IMR-90 (cell line): ENCODE data around the gene SCYGR3. TPM values are rescaled to one million over a fixed set of nuclear protein-coding genes. Genes with fewer than 3 reads are reported as not detected.

Experiments used
- ATAC-seq: fragments of 200-7000 bp; cut with Tn5 transposase; 2 replicates; pipeline ENCODE4 v1.9.1; 2020; ENCODE audit warnings: low read depth, mild to moderate bottlenecking, moderate library complexity
- BruUV-seq: library from RNA; stranded (reverse); fragments of 400-500 nt; replicated peaks from 2 replicates; lab custom pipeline; 2021; lab: Mats Ljungman, UMichigan
- CTCF ChIA-PET: fragments of 300-600 bp; formaldehyde crosslinking; extraction: SDS; loops from one replicate; lab custom pipeline; 2021; ENCODE audit warnings: antibody characterized with exemption; lab: Yijun Ruan, JAX
- POLR2A ChIA-PET: fragments of 300-600 bp; sonication (Branson Sonifier 250); formaldehyde crosslinking; loops from one replicate; lab custom pipeline; 2022; ENCODE audit warnings: antibody characterized with exemption; ENCODE audit not compliant: unreplicated experiment; lab: Charles Lee
- DNase-seq: peaks from one replicate; pipeline ENCODE4 v3.0.0; 2013
- H2AFZ ChIP-seq: replicated peaks from 2 replicates; pipeline ENCODE3; 2013; ENCODE audit warnings: low read length, mild to moderate bottlenecking; ENCODE audit not compliant: poor library complexity
- H2AK5ac ChIP-seq: 2 replicates; pipeline ENCODE4 v1.6.1; 2013; ENCODE audit warnings: low read depth, low read length, inconsistent platforms
- H2AK9ac ChIP-seq: replicated peaks from 2 replicates; pipeline ENCODE3; 2013; ENCODE audit warnings: mild to moderate bottlenecking, low read depth, low read length, moderate library complexity; ENCODE audit not compliant: poor library complexity
- H2BK120ac ChIP-seq: 2 replicates; pipeline ENCODE4 v1.6.1; 2013; ENCODE audit warnings: low read depth, low read length, inconsistent platforms
- H2BK15ac ChIP-seq: 3 replicates; pipeline ENCODE4 v1.6.1; 2013; ENCODE audit warnings: low read depth, low read length, inconsistent platforms
- H2BK20ac ChIP-seq: 2 replicates; pipeline ENCODE4 v1.6.1; 2013; ENCODE audit warnings: low read depth, mild to moderate bottlenecking, inconsistent platforms, low read length, moderate library complexity
- H2BK5ac ChIP-seq: 2 replicates; pipeline ENCODE4 v1.6.1; 2013; ENCODE audit warnings: mild to moderate bottlenecking, low read depth, low read length, inconsistent platforms; ENCODE audit not compliant: poor library complexity, severe bottlenecking
- H3K14ac ChIP-seq: replicated peaks from 2 replicates; pipeline ENCODE4 v1.6.1; 2013; ENCODE audit warnings: low read depth, low read length, inconsistent platforms
- H3K18ac ChIP-seq: 2 replicates; pipeline ENCODE4 v1.6.1; 2013; ENCODE audit warnings: low read depth, low read length, control low read depth
- H3K23ac ChIP-seq: 2 replicates; pipeline ENCODE4 v1.6.1; 2013; ENCODE audit warnings: low read depth, low read length, inconsistent platforms
- H3K27ac ChIP-seq: 2 replicates; pipeline ENCODE4 v1.5.1; 2013; ENCODE audit warnings: mild to moderate bottlenecking, control low read depth, low read length; ENCODE audit not compliant: insufficient read depth
- H3K27me3 ChIP-seq: 2 replicates; pipeline ENCODE4 v1.6.1; 2013; ENCODE audit warnings: low read length; ENCODE audit not compliant: control insufficient read depth, insufficient read depth
- H3K36me3 ChIP-seq: 2 replicates; pipeline ENCODE4 v1.6.1; 2013; ENCODE audit warnings: low read length, mixed read lengths; ENCODE audit not compliant: control insufficient read depth, insufficient read depth
- H3K4ac ChIP-seq: 2 replicates; pipeline ENCODE4 v1.6.1; 2013; ENCODE audit warnings: low read depth, low read length, inconsistent platforms
- H3K4me1 ChIP-seq: 2 replicates; pipeline ENCODE4 v1.6.1; 2013; ENCODE audit warnings: low read length, mixed read lengths; ENCODE audit not compliant: control insufficient read depth, insufficient read depth
- H3K4me2 ChIP-seq: 2 replicates; pipeline ENCODE4 v1.6.1; 2013; ENCODE audit warnings: low read depth, mild to moderate bottlenecking, control low read depth, low read length, moderate library complexity
- H3K4me3 ChIP-seq: 2 replicates; pipeline ENCODE4 v1.5.1; 2013; ENCODE audit warnings: low read depth, mild to moderate bottlenecking, control low read depth, low read length, moderate library complexity; ENCODE audit not compliant: insufficient read depth
- H3K56ac ChIP-seq: 2 replicates; pipeline ENCODE4 v1.6.1; 2013; ENCODE audit warnings: low read length, inconsistent platforms; ENCODE audit not compliant: insufficient read depth; ENCODE audit errors: extremely low read depth
- H3K79me1 ChIP-seq, 2 experiments: 2 replicates each; pipeline ENCODE4 v1.6.1; 2013; ENCODE audit warnings: low read length in 2 of 2, inconsistent platforms in 1 of 2, low read depth in 1 of 2
- H3K9ac ChIP-seq: 2 replicates; pipeline ENCODE4 v1.6.1; 2013; ENCODE audit warnings: low read depth, low read length, control low read depth
- H3K9me1 ChIP-seq: 2 replicates; pipeline ENCODE4 v1.6.1; 2013; ENCODE audit warnings: low read length, inconsistent platforms; ENCODE audit not compliant: insufficient read depth
- H3K9me3 ChIP-seq: 2 replicates; pipeline ENCODE4 v1.6.1; 2013; ENCODE audit warnings: low read length; ENCODE audit not compliant: control insufficient read depth, insufficient read depth
- H4K20me1 ChIP-seq: 2 replicates; pipeline ENCODE4 v1.6.1; 2013; ENCODE audit warnings: low read length, inconsistent platforms; ENCODE audit not compliant: insufficient read depth
- H4K5ac ChIP-seq: 2 replicates; pipeline ENCODE4 v1.6.1; 2013; ENCODE audit warnings: mild to moderate bottlenecking, low read depth, low read length, control low read depth
- H4K8ac ChIP-seq, 2 experiments: 2 replicates each; pipeline ENCODE4 v1.6.1; 2013; ENCODE audit warnings: low read depth in 2 of 2, low read length in 2 of 2, control low read depth in 1 of 2, inconsistent platforms in 1 of 2
- H4K91ac ChIP-seq: 2 replicates; pipeline ENCODE4 v1.6.1; 2013; ENCODE audit warnings: low read depth, low read length, inconsistent platforms; ENCODE audit not compliant: insufficient read depth
- BHLHE40 ChIP-seq: fragments of 150-350 bp; IDR thresholded peaks from 2 replicates; pipeline ENCODE4 v1.6.1; 2016; ENCODE audit warnings: mild to moderate bottlenecking, low read depth, low read length
- CHD1 ChIP-seq: IDR thresholded peaks from 2 replicates; pipeline ENCODE4 v1.6.1; 2012; ENCODE audit warnings: low read depth, low read length, improper control_type of control experiment
- MXI1 ChIP-seq: IDR thresholded peaks from 2 replicates; pipeline ENCODE4 v1.6.1; 2012; ENCODE audit warnings: low read depth, mild to moderate bottlenecking, low read length, moderate library complexity, borderline replicate concordance
- NFE2L2 ChIP-seq: fragments of 150-350 bp; IDR thresholded peaks from 2 replicates; pipeline ENCODE4 v1.6.1; 2016; ENCODE audit warnings: low read depth, mild to moderate bottlenecking, low read length
- POLR2A ChIP-seq: IDR thresholded peaks from 2 replicates; pipeline ENCODE4 v1.6.1; 2012; ENCODE audit warnings: mild to moderate bottlenecking, low read depth, low read length
- RAD21 ChIP-seq: IDR thresholded peaks from 2 replicates; pipeline ENCODE4 v1.6.1; 2012; ENCODE audit warnings: low read length, improper control_type of control experiment
- USF2 ChIP-seq: fragments of 150-350 bp; IDR thresholded peaks from 2 replicates; pipeline ENCODE4 v1.6.1; 2017; ENCODE audit warnings: mild to moderate bottlenecking, antibody characterized with exemption, low read length, low read depth
- WGBS, 2 experiments: methylation state at CpG; one replicate each; pipeline versions ENCODE4 v1.1.5 to v1.1.7; 2013; ENCODE audit warnings: missing lambda C conversion rate in 2 of 2; ENCODE audit not compliant: insufficient read length in 1 of 2; ENCODE audit errors: extremely low coverage in 2 of 2; 5-methylcytosine and 5-hydroxymethylcytosine counted together
- dilution Hi-C: fragments of 300-500 bp; cut with HindIII; formaldehyde crosslinking; loops from one replicate; pipeline ENCODE4 v1.14.3; 2018; ENCODE audit warnings: low sequenced_read_pairs; ENCODE audit not compliant: unreplicated experiment
- in situ Hi-C: fragments of 300-500 bp; cut with MboI; formaldehyde crosslinking; loops from 3 replicates; pipeline ENCODE4 v1.14.3; 2019; ENCODE audit warnings: low sequenced_read_pairs, inconsistent platforms, mixed read lengths
- intact Hi-C: fragments of 100-400 bp; cut with micrococcal nuclease; formaldehyde crosslinking; loops from 2 replicates; pipeline ENCODE4 v1.10.0; 2022
- polyA plus RNA-seq, 3 experiments: library from polyadenylated mRNA; depleted of rRNA; stranded (reverse); fragments of >200 nt; gene quantifications; 2 replicates each; pipeline ENCODE4 v1.2.3, GENCODE V29; 2012; ENCODE audit warnings: low replicate concordance in 1 of 3
- total RNA-seq: library from RNA; depleted of rRNA; stranded (reverse); fragments of >200 nt; gene quantifications from 2 replicates; pipeline ENCODE4 v1.2.3, GENCODE V29; 2012

Gene SCYGR3
- total and polyA plus RNA-seq, 2 of the 4 experiments (the other 2 are of a cell fraction), result not detected

DNA sequence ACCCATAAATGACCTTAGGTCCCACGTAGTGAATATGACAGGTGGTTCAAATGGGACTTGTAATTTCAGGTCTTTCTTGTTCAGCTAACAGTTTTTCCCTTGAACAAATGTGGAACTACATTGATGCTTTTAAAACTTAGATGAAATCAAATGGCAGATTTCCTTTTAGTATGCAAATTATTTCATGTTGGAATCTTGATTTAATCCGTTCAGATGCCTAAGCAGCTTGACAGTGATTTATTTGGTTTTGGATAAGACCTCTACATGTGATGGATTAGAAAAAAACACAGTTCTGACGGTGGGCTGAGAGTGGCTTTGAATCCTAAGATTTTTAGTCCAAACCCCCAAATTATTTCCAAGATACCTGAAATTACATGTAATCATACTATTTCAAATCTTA lies 19.6 kb upstream of the SCYGR3 start:
- TF ChIP-seq NFE2L2 (no peak), RAD21 (no peak), POLR2A (no peak), CHD1 (no peak), BHLHE40 (no peak), MXI1 (no peak), USF2 (no peak)
- Histone ChIP-seq H3K4me2 (no peak overlapping the region), H2BK20ac (no peak overlapping the region), H4K20me1 (no peaks in the 10 kb centered on the region), H4K91ac (no peak overlapping the region), H3K4ac (no peak overlapping the region), H3K56ac (no peak overlapping the region), H3K9ac (no peak overlapping the region), H2AK9ac (no peak overlapping the region), H3K9me1 (no peaks in the 10 kb centered on the region), H3K18ac (no peak overlapping the region), H3K36me3 (no peaks in the 10 kb centered on the region), H2BK15ac (no peak overlapping the region), H2BK120ac (no peak overlapping the region), H3K9me3 (no peaks in the 10 kb centered on the region), H3K27me3 (no peaks in the 10 kb centered on the region), H3K14ac (no peak overlapping the region), H4K5ac (no peak overlapping the region), H2AFZ (no peak overlapping the region), H3K4me1 (no peaks in the 10 kb centered on the region), H3K4me3 (no peak overlapping the region), H3K23ac (no peak overlapping the region), H4K8ac (no peak overlapping the region), H3K27ac (no peak overlapping the region), H2BK5ac (no peak overlapping the region), H2AK5ac (no peak overlapping the region), H3K79me1 (no peaks in the 10 kb centered on the region)
- no peak for ATAC-seq
- no TSS peak for BruUV-seq
- CTCF ChIA-PET, result no interaction called here
- intact Hi-C loops (no loop called here), in situ Hi-C loops (no loop called here), dilution Hi-C loops (no loop called here)
- WGBS, 2 experiments, result no CpG with 5 or more reads among the region's 3 CpGs
- no peak for DNase-seq
- POLR2A ChIA-PET, result no interaction called here
